Measurements from ENCODE around the gene GPR161.
A peak's percentile ranks its signal among the peaks of the same experiment; 100 is the strongest.

GPR161 gene

DNA sequence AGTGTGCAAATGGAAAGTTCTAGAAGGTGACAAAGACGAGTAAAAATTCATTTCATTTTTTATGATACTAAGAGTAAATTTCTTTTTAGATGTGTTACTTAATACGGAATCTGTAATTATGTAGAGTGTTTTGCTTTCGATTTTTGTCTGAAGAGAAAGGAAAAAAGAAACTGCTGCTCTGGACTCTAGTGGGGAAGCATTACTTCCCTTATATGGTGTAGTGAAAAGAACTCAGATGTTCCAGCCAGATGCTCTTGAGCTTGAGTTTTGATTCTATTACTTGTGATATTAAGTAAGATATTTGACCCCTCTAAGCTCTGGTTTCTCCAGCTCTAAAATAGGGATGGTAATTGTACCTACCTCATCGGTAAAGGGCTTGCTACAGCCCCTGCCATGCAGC, 12.2 kb upstream of the GPR161 start:
- H3K9me3 ChIP-seq (ENCODE audit: control insufficient read depth, low read length) = no peaks in the 10 kb centered on the region
- H3K4me3 ChIP-seq (ENCODE audit: insufficient read depth, low read depth, low read length) = no peak overlapping the region
- WGBS, 2 experiments = 70 to 74% methylated on average over 4 of the region's 4 CpGs
- H3K4me1 ChIP-seq (ENCODE audit: control insufficient read depth, insufficient read depth, low read length) = no peaks in the 10 kb centered on the region
- no peaks in the 10 kb centered on the region for H3K36me3 ChIP-seq (ENCODE audit: control insufficient read depth, insufficient read depth, low read length)
- H3K27ac ChIP-seq (ENCODE audit: insufficient read depth, low read depth, low read length, poor library complexity, severe bottlenecking) = no peak overlapping the region
- no peaks in the 10 kb centered on the region for H3K27me3 ChIP-seq (ENCODE audit: control insufficient read depth, insufficient read depth, low read length, poor library complexity, severe bottlenecking)

DNA sequence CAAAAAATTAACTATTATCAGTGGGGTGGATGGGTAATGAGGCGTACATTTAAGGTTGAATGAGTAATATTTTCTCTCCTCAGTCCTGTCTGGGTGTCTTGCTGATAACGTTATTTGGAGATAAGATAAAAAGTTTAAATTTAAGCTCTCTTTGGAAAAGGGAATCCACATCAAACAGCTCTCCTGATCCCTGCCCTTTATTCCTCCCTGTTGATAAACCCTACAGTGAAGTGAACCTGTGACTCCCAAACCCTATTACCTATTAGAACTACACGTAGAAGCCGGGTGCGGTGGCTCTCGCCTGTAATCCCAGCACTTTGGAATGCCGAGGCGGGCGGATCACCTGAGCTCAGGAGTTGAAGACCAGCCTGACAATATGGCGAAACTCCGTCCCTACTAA, 9.9 kb upstream of the GPR161 start:
- H3K4me1 ChIP-seq (ENCODE audit: control insufficient read depth, insufficient read depth, low read length) = no peaks in the 10 kb centered on the region
- no peaks in the 10 kb centered on the region for H3K9me3 ChIP-seq (ENCODE audit: control insufficient read depth, low read length)
- WGBS, 2 experiments = 89 to 94% methylated on average over 10 to 11 of the region's 11 CpGs
- no peak overlapping the region for H3K27ac ChIP-seq (ENCODE audit: insufficient read depth, low read depth, low read length, poor library complexity, severe bottlenecking)
- H3K27me3 ChIP-seq (ENCODE audit: control insufficient read depth, insufficient read depth, low read length, poor library complexity, severe bottlenecking) = no peaks in the 10 kb centered on the region
- no peaks in the 10 kb centered on the region for H3K36me3 ChIP-seq (ENCODE audit: control insufficient read depth, insufficient read depth, low read length)
- no peak overlapping the region for H3K4me3 ChIP-seq (ENCODE audit: insufficient read depth, low read depth, low read length)

DNA sequence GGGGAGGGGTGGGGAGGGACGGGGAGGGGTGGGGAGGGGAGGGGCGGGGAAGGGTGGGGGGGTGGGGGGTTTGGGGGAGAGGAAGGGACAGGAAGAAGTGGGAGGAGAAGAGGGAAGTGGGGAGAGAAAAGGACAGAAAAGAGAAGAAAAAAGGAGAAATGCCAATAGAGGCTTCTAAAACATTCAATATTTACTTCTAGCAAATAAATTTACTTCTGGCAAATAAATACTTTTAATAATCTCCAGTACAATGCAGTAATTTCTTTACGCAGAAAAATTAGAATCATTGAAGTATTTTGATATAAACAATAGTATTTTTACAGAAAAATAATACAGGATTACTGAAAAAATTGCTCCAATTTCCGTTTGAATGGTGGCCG, 9.4 kb upstream of the GPR161 start:
- Histone ChIP-seq H3K9me3 (ENCODE audit: control insufficient read depth, low read length) (no peaks in the 10 kb centered on the region), H3K36me3 (ENCODE audit: control insufficient read depth, insufficient read depth, low read length) (no peaks in the 10 kb centered on the region), H3K4me1 (ENCODE audit: control insufficient read depth, insufficient read depth, low read length) (no peaks in the 10 kb centered on the region), H3K27me3 (ENCODE audit: control insufficient read depth, insufficient read depth, low read length, poor library complexity, severe bottlenecking) (no peaks in the 10 kb centered on the region), H3K4me3 (ENCODE audit: insufficient read depth, low read depth, low read length) (no peak overlapping the region), H3K27ac (ENCODE audit: insufficient read depth, low read depth, low read length, poor library complexity, severe bottlenecking) (no peak overlapping the region)
- 86% methylated on average over 2 of the region's 5 CpGs; no CpG with 5 or more reads in 1 of the 2 experiments for WGBS, 2 experiments

- WGBS, 2 experiments = 47 to 53% methylated on average over 10 to 11 of the region's 15 CpGs
- H3K9me3 ChIP-seq (ENCODE audit: control insufficient read depth, low read length) = no peaks in the 10 kb centered on the region
- H3K27me3 ChIP-seq (ENCODE audit: control insufficient read depth, insufficient read depth, low read length, poor library complexity, severe bottlenecking) = no peaks in the 10 kb centered on the region
- no peaks in the 10 kb centered on the region for H3K4me1 ChIP-seq (ENCODE audit: control insufficient read depth, insufficient read depth, low read length)
- H3K27ac ChIP-seq (ENCODE audit: insufficient read depth, low read depth, low read length, poor library complexity, severe bottlenecking) = no peak overlapping the region
- H3K4me3 ChIP-seq (ENCODE audit: insufficient read depth, low read depth, low read length) = no peak overlapping the region
- no peaks in the 10 kb centered on the region for H3K36me3 ChIP-seq (ENCODE audit: control insufficient read depth, insufficient read depth, low read length)
These were observed 8.7 kb upstream of the GPR161 start for GRCh38 chr1:168145184-168146159.

GRCh38 chr1:168141871-168142385, 5.2 kb upstream of the GPR161 start:
- Histone ChIP-seq H3K9me3 (ENCODE audit: control insufficient read depth, low read length) (no peaks in the 10 kb centered on the region), H3K27ac (ENCODE audit: insufficient read depth, low read depth, low read length, poor library complexity, severe bottlenecking) (no peak overlapping the region), H3K4me3 (ENCODE audit: insufficient read depth, low read depth, low read length) (no peak overlapping the region), H3K4me1 (ENCODE audit: control insufficient read depth, insufficient read depth, low read length) (peaks cover 5% of the 10 kb centered on the region), H3K27me3 (ENCODE audit: control insufficient read depth, insufficient read depth, low read length, poor library complexity, severe bottlenecking) (no peaks in the 10 kb centered on the region), H3K36me3 (ENCODE audit: control insufficient read depth, insufficient read depth, low read length) (no peaks in the 10 kb centered on the region)
- WGBS, 2 experiments = 87 to 91% methylated on average over 2 to 3 of the region's 3 CpGs

DNA sequence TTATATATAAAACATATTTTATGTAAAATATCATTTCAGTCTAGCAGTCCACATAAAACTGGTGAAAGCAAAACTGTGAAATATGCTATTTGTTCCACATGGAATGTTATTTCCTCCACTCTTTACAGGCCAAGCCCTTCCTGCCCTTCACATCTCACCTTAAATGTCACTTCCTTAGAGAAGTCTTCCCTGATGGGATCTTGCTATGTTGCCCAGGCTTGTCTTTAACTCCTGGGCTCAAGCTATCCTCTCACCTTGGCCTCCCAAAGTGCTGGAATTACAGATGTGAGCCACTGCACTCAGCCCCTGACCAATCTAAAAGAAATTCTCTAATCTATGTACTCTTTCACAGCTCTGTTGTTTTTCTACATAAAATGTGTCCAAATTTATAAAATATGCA, 2.3 kb upstream of the GPR161 start:
- no peak overlapping the region for H3K4me3 ChIP-seq (ENCODE audit: insufficient read depth, low read depth, low read length)
- no peaks in the 10 kb centered on the region for H3K9me3 ChIP-seq (ENCODE audit: control insufficient read depth, low read length)
- H3K4me1 ChIP-seq (ENCODE audit: control insufficient read depth, insufficient read depth, low read length) = peaks cover 21% of the 10 kb centered on the region
- no peaks in the 10 kb centered on the region for H3K27me3 ChIP-seq (ENCODE audit: control insufficient read depth, insufficient read depth, low read length, poor library complexity, severe bottlenecking)
- no peaks in the 10 kb centered on the region for H3K36me3 ChIP-seq (ENCODE audit: control insufficient read depth, insufficient read depth, low read length)
- H3K27ac ChIP-seq (ENCODE audit: insufficient read depth, low read depth, low read length, poor library complexity, severe bottlenecking) = no peak overlapping the region

- H3K9me3 ChIP-seq (ENCODE audit: control insufficient read depth, low read length) = no peaks in the 10 kb centered on the region
- 84 to 87% methylated on average over 4 to 5 of the region's 5 CpGs for whole genome bisulfite sequencing, 2 experiments
- H3K4me1 ChIP-seq (ENCODE audit: control insufficient read depth, insufficient read depth, low read length) = peaks cover 21% of the 10 kb centered on the region
- H3K27me3 ChIP-seq (ENCODE audit: control insufficient read depth, insufficient read depth, low read length, poor library complexity, severe bottlenecking) = no peaks in the 10 kb centered on the region
- no peak overlapping the region for H3K4me3 ChIP-seq (ENCODE audit: insufficient read depth, low read depth, low read length)
- H3K27ac ChIP-seq (ENCODE audit: insufficient read depth, low read depth, low read length, poor library complexity, severe bottlenecking) = no peak overlapping the region
- no peaks in the 10 kb centered on the region for H3K36me3 ChIP-seq (ENCODE audit: control insufficient read depth, insufficient read depth, low read length)
These were observed 1.4 kb upstream of the GPR161 start for GRCh38 chr1:168138134-168138533.

- Histone ChIP-seq H3K4me1 (ENCODE audit: control insufficient read depth, insufficient read depth, low read length) (peaks cover 21% of the 10 kb centered on the region), H3K4me3 (ENCODE audit: insufficient read depth, low read depth, low read length) (peak overlapping the region; percentile 91), H3K9me3 (ENCODE audit: control insufficient read depth, low read length) (no peaks in the 10 kb centered on the region), H3K36me3 (ENCODE audit: control insufficient read depth, insufficient read depth, low read length) (no peaks in the 10 kb centered on the region), H3K27ac (ENCODE audit: insufficient read depth, low read depth, low read length, poor library complexity, severe bottlenecking) (peak overlapping the region; percentile 86), H3K27me3 (ENCODE audit: control insufficient read depth, insufficient read depth, low read length, poor library complexity, severe bottlenecking) (no peaks in the 10 kb centered on the region)
- WGBS, 2 experiments = 0 to 1% methylated on average over 5 to 6 of the region's 6 CpGs
These were observed 738 bp upstream of the GPR161 start for GRCh38 chr1:168137515-168137821.

GRCh38 chr1:168135921-168136708, 615 bp downstream of the GPR161 start:
- Histone ChIP-seq H3K4me1 (ENCODE audit: control insufficient read depth, insufficient read depth, low read length) (peaks cover 21% of the 10 kb centered on the region), H3K9me3 (ENCODE audit: control insufficient read depth, low read length) (no peaks in the 10 kb centered on the region), H3K36me3 (ENCODE audit: control insufficient read depth, insufficient read depth, low read length) (no peaks in the 10 kb centered on the region), H3K27me3 (ENCODE audit: control insufficient read depth, insufficient read depth, low read length, poor library complexity, severe bottlenecking) (no peaks in the 10 kb centered on the region), H3K27ac (ENCODE audit: insufficient read depth, low read depth, low read length, poor library complexity, severe bottlenecking) (no peak overlapping the region), H3K4me3 (ENCODE audit: insufficient read depth, low read depth, low read length) (peak overlapping the region; percentile 91)
- WGBS, 2 experiments = 1% methylated on average over 63 of the region's 63 CpGs

Measured in ectodermal cell (in vitro differentiated cells).